Neural cell (in vitro differentiated cells): ENCODE data around the gene AFDN. TPM values are rescaled to one million over a fixed set of nuclear protein-coding genes. Genes with fewer than 3 reads are reported as not detected.

Source experiments
- H2AFZ ChIP-seq: fragments of 200-600, 300-800 bp; sonication (generic), shearing (Covaris generic); 2 replicates; pipeline ENCODE4 v1.6.0; 2014; ENCODE audit warnings: low read depth, mild to moderate bottlenecking, antibody characterized with exemption, low read length, moderate library complexity
- H3F3A ChIP-seq: fragments of 200-600 bp; shearing (Covaris generic); 2 replicates; pipeline ENCODE4 v1.6.1; 2016; ENCODE audit warnings: mild to moderate bottlenecking, moderate library complexity, mixed read lengths, antibody characterized with exemption, low read length; ENCODE audit not compliant: insufficient read depth, poor library complexity, severe bottlenecking
- H3K27ac ChIP-seq: fragments of 200-600, 300-800 bp; sonication (generic), shearing (Covaris generic); 2 replicates; pipeline ENCODE4 v1.5.1; 2014; ENCODE audit warnings: mild to moderate bottlenecking, low read length, moderate library complexity
- H3K27me3 ChIP-seq: fragments of 300-800, 200-600 bp; sonication (generic), shearing (Covaris generic); 2 replicates; pipeline ENCODE4 v1.6.0; 2014; ENCODE audit warnings: mild to moderate bottlenecking, low read depth, low read length, moderate library complexity; ENCODE audit not compliant: insufficient read depth
- H3K36me3 ChIP-seq: fragments of 300-800, 200-600 bp; sonication (generic), shearing (Covaris generic); 2 replicates; pipeline ENCODE4 v1.5.1; 2014; ENCODE audit warnings: mild to moderate bottlenecking, antibody characterized with exemption, low read length, moderate library complexity; ENCODE audit not compliant: insufficient read depth
- H3K4me2 ChIP-seq: fragments of 300-800, 200-600 bp; sonication (generic), shearing (Covaris generic); 2 replicates; pipeline ENCODE4 v1.6.0; 2014; ENCODE audit warnings: mild to moderate bottlenecking, low read length
- H3K4me3 ChIP-seq: fragments of 300-800, 200-600 bp; sonication (generic), shearing (Covaris generic); 2 replicates; pipeline ENCODE4 v1.5.1; 2014; ENCODE audit warnings: mild to moderate bottlenecking, low read length, moderate library complexity
- H3K79me2 ChIP-seq: fragments of 200-600 bp; shearing (Covaris generic); replicated peaks from 2 replicates; pipeline ENCODE4 v1.6.0; 2014; ENCODE audit warnings: mild to moderate bottlenecking, low read length, moderate library complexity; ENCODE audit not compliant: insufficient read depth
- H3K9ac ChIP-seq: fragments of 300-800, 200-600 bp; sonication (generic), shearing (Covaris generic); 2 replicates; pipeline ENCODE4 v1.6.1; 2016; ENCODE audit warnings: mild to moderate bottlenecking, low read length, mixed read lengths
- H3K9me2 ChIP-seq: fragments of 200-600 bp; shearing (Covaris generic); 2 replicates; pipeline ENCODE4 v1.6.1; 2016; ENCODE audit warnings: mild to moderate bottlenecking, low read length, mixed read lengths; ENCODE audit not compliant: insufficient read depth
- H3K9me3 ChIP-seq: fragments of 200-600, 300-800 bp; sonication (generic), shearing (Covaris generic); 2 replicates; pipeline ENCODE4 v1.6.1; 2016; ENCODE audit warnings: mild to moderate bottlenecking, mixed run types, low read length, moderate library complexity, mixed read lengths
- H4K20me1 ChIP-seq: fragments of 200-600 bp; shearing (Covaris generic); 2 replicates; pipeline ENCODE4 v1.6.1; 2016; ENCODE audit warnings: mild to moderate bottlenecking, mixed run types; ENCODE audit not compliant: insufficient read depth
- CTCF ChIP-seq: fragments of 450-650 bp; IDR thresholded peaks from 2 replicates; pipeline ENCODE4 v1.5.1; 2014; ENCODE audit warnings: antibody characterized with exemption, mild to moderate bottlenecking, moderate library complexity; ENCODE audit not compliant: poor library complexity, severe bottlenecking
- EP300 ChIP-seq: fragments of 450-650 bp; conservative IDR thresholded peaks from 2 replicates; pipeline ENCODE4 v1.6.1; 2014; ENCODE audit warnings: antibody characterized with exemption, mild to moderate bottlenecking, moderate library complexity; ENCODE audit not compliant: poor library complexity, severe bottlenecking
- EZH2 ChIP-seq: fragments of 200-600, 300-800 bp; shearing (Covaris generic), sonication (generic); IDR thresholded peaks from 2 replicates; pipeline ENCODE4 v1.6.1; 2014; ENCODE audit warnings: antibody characterized with exemption, low read length, borderline replicate concordance, mild to moderate bottlenecking; ENCODE audit not compliant: insufficient read depth, poor library complexity, severe bottlenecking
- MXI1 ChIP-seq: fragments of 450-650 bp; conservative IDR thresholded peaks from 2 replicates; pipeline ENCODE4 v1.6.1; 2014; ENCODE audit warnings: antibody characterized with exemption, mild to moderate bottlenecking; ENCODE audit not compliant: poor library complexity, severe bottlenecking
- POLR2AphosphoS5 ChIP-seq: IDR thresholded peaks from 2 replicates; pipeline ENCODE4 v1.6.1; 2012
- RAD21 ChIP-seq: fragments of 450-650 bp; conservative IDR thresholded peaks from 2 replicates; pipeline ENCODE4 v1.6.1; 2014; ENCODE audit warnings: antibody characterized with exemption, mild to moderate bottlenecking, moderate library complexity
- REST ChIP-seq: IDR thresholded peaks from 2 replicates; pipeline ENCODE4 v1.6.1; 2012; ENCODE audit warnings: borderline replicate concordance
- SMC3 ChIP-seq: fragments of 450-650 bp; conservative IDR thresholded peaks from 2 replicates; pipeline ENCODE4 v1.6.1; 2014; ENCODE audit warnings: antibody characterized with exemption, mild to moderate bottlenecking, moderate library complexity; ENCODE audit not compliant: poor library complexity
- TAF1 ChIP-seq: IDR thresholded peaks from 2 replicates; pipeline ENCODE4 v1.6.1; 2012; ENCODE audit warnings: low read depth
- polyA plus RNA-seq: library from polyadenylated mRNA; depleted of rRNA; stranded (reverse); fragments of >200 nt; gene quantifications from 2 replicates; pipeline ENCODE4 v1.2.3, GENCODE V29; 2014

The AFDN gene
- polyA plus RNA-seq, 1 donor from 2014 or later, result 193 TPM

- TF ChIP-seq POLR2AphosphoS5 (no peak), SMC3 (peak; percentile 65), CTCF (peak; percentile 72), RAD21 (peak; percentile 70)
- Histone ChIP-seq H3K9me2 (no peaks in the 10 kb centered on the region), H4K20me1 (no peaks in the 10 kb centered on the region), H3K79me2 (no peaks in the 10 kb centered on the region), H3K4me3 (no peak overlapping the region), H3K27me3 (no peaks in the 10 kb centered on the region), H3F3A (no peaks in the 10 kb centered on the region), H3K36me3 (peaks cover 10% of the 10 kb centered on the region), H3K9ac (no peak overlapping the region), H3K27ac (no peak overlapping the region), H3K4me2 (no peak overlapping the region), H2AFZ (no peak overlapping the region), H3K9me3 (no peaks in the 10 kb centered on the region)
These were observed 81.3 kb downstream of the AFDN start for GRCh38 chr6:167907837-167908681.

GRCh38 chr6:167910007-167910406 is 83.3 kb downstream of the AFDN start:
- no peaks in the 10 kb centered on the region for H4K20me1 ChIP-seq

More at GRCh38 chr6:167910007-167910406, 83.3 kb downstream of the AFDN start:
- Histone ChIP-seq H3K4me2 (no peak overlapping the region), H3K27ac (no peak overlapping the region), H3F3A (no peaks in the 10 kb centered on the region), H3K9ac (no peak overlapping the region), H2AFZ (no peak overlapping the region), H3K27me3 (no peaks in the 10 kb centered on the region), H3K79me2 (no peaks in the 10 kb centered on the region), H3K9me2 (no peaks in the 10 kb centered on the region), H3K36me3 (peaks cover 25% of the 10 kb centered on the region), H3K4me3 (no peak overlapping the region), H3K9me3 (no peaks in the 10 kb centered on the region)
- no peak for TF ChIP-seq REST
- TF ChIP-seq EP300, result no peak
- no peak for TF ChIP-seq EZH2
- no peak for TF ChIP-seq CTCF
- no peak for TF ChIP-seq MXI1
- TF ChIP-seq RAD21, result no peak
- TF ChIP-seq TAF1, result no peak
- no peak for TF ChIP-seq POLR2AphosphoS5
- TF ChIP-seq SMC3, result no peak
